Measurements from ENCODE around the gene NFATC2. TPM values are rescaled to one million over a fixed set of nuclear protein-coding genes. Genes with fewer than 3 reads are reported as not detected.
A peak's percentile ranks its signal among the peaks of the same experiment; 100 is the strongest.

Gene NFATC2
- total RNA-seq, 6 experiments from 2014 or later, result 3.9 to 7.1 (median 4.7) TPM

GRCh38 chr20:51536116-51537069, 6.1 kb downstream of the NFATC2 start:
- Histone ChIP-seq H3K27me3 (no peaks in the 10 kb centered on the region), H3K4me3 (no peak overlapping the region), H3K36me3 (no peaks in the 10 kb centered on the region), H3K4me1 (peaks cover 0 to 16% (median 4%) of the 10 kb centered on the region in 4 donors), H3K9me3 (no peaks in the 10 kb centered on the region), H3K27ac (no peak overlapping the region)
- TF ChIP-seq CTCF (IDR thresholded peaks at IDR 0.05) (no peak), POLR2A (IDR thresholded peaks at IDR 0.05) (no peak)
- DNase-seq (no peak), ATAC-seq (no peak)
- intact Hi-C loops (cut with DNase I), result no loop called here
- WGBS (ENCODE audit: insufficient coverage, low coverage, low lambda C conversion rate, missing lambda C conversion rate), result 47% methylated on average over 5 of the region's 6 CpGs

DNA sequence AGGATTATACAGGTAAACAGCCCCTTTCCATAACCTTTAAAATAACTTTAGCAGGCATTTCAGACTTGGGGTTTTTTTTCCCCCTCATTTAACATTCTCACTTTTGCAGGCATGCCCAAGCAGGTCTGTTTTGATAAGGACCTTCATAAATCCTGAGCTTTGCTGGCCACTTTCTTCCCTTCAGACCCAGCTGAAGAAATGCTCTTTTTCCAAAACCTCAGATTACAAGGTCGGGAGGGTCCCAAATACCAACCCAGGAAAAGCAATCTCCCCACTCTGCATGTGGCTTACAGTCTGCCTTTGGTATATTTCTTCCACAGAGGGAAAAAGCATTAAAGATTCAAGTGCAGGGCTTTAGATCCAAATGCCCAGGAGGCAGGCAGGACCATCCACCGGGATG, 6.8 kb downstream of the NFATC2 start:
- no peaks in the 10 kb centered on the region for H3K9me3 ChIP-seq
- intact Hi-C loops (cut with DNase I), result no loop called here
- H3K36me3 ChIP-seq, result no peaks in the 10 kb centered on the region
- peaks cover 0 to 11% (median under 1%) of the 10 kb centered on the region in 4 donors for H3K4me1 ChIP-seq
- DNase-seq (no peak), ATAC-seq (no peak)
- TF ChIP-seq POLR2A (IDR thresholded peaks at IDR 0.05) (no peak), CTCF (IDR thresholded peaks at IDR 0.05) (no peak)
- no peak overlapping the region for H3K27ac ChIP-seq
- no peak overlapping the region for H3K4me3 ChIP-seq
- 85% methylated on average over 1 of the region's 2 CpGs for WGBS (ENCODE audit: insufficient coverage, low coverage, low lambda C conversion rate, missing lambda C conversion rate)
- no peaks in the 10 kb centered on the region for H3K27me3 ChIP-seq

- intact Hi-C loops (cut with DNase I), result no loop called here
- Histone ChIP-seq H3K9me3 (no peaks in the 10 kb centered on the region), H3K4me3 (no peak overlapping the region), H3K27me3 (no peaks in the 10 kb centered on the region), H3K36me3 (no peaks in the 10 kb centered on the region), H3K4me1 (peaks cover 0 to 5% (median 0%) of the 10 kb centered on the region in 4 donors), H3K27ac (no peak overlapping the region)
- DNase-seq, result no peak
- no peak for TF ChIP-seq CTCF (IDR thresholded peaks at IDR 0.05)
- TF ChIP-seq POLR2A (IDR thresholded peaks at IDR 0.05), result no peak
- ATAC-seq, result peak in 2 of 4 donors; percentile 37 to 53
- WGBS (ENCODE audit: insufficient coverage, low coverage, low lambda C conversion rate, missing lambda C conversion rate), result 85% methylated on average over 4 of the region's 4 CpGs
These were observed 7.5 kb downstream of the NFATC2 start for GRCh38 chr20:51535075-51535386.

GRCh38 chr20:51533291-51534172, 9.0 kb downstream of the NFATC2 start:
- intact Hi-C loops (cut with DNase I), result no loop called here
- DNase-seq (no peak), ATAC-seq (no peak)
- no peak for TF ChIP-seq CTCF (IDR thresholded peaks at IDR 0.05)
- TF ChIP-seq POLR2A (IDR thresholded peaks at IDR 0.05), result no peak
- H3K4me1 ChIP-seq, result no peaks in the 10 kb centered on the region
- WGBS (ENCODE audit: insufficient coverage, low coverage, low lambda C conversion rate, missing lambda C conversion rate), result 85% methylated on average over 10 of the region's 19 CpGs
- no peaks in the 10 kb centered on the region for H3K9me3 ChIP-seq
- H3K27ac ChIP-seq, result peak overlapping the region in 1 of 3 donors; percentile 17
- H3K4me3 ChIP-seq, result no peak overlapping the region
- no peaks in the 10 kb centered on the region for H3K36me3 ChIP-seq
- H3K27me3 ChIP-seq, result no peaks in the 10 kb centered on the region
